ENCODE results near the gene PRKG1.

The PRKG1 gene

DNA sequence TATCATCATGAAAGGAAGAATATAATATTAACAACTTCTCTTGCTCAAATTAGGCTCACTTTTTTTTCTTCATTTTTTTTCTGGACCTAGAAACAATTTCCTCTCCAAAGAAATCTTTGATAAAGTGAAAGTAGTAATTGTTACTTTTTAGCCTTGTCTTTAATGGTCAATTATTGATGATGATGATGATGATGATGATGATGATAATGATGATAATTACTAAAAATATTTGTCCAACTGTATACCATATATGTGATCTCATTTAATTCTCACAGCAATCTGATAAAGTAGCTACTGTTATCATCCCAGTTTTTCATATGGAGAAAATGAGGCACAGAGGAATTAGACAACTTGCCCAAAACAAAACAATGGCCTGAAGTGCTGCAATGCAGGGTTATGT, 12.8 kb downstream of the PRKG1 start:
- no peaks in the 10 kb centered on the region for H3K9me3 Mint-ChIP-seq
- no peaks in the 10 kb centered on the region for H3K27me3 Mint-ChIP-seq
- H3K4me3 Mint-ChIP-seq = no peak overlapping the region
- DNase-seq (no peak), ATAC-seq (no peak)
- H3K27ac Mint-ChIP-seq = no peak overlapping the region
- H3K4me1 Mint-ChIP-seq = no peaks in the 10 kb centered on the region

GRCh38 chr10:51090190-51090589, 15.9 kb downstream of the PRKG1 start:
- Mint-ChIP-seq H3K27me3 (no peaks in the 10 kb centered on the region), H3K4me1 (no peaks in the 10 kb centered on the region), H3K4me3 (no peak overlapping the region), H3K27ac (no peak overlapping the region), H3K9me3 (no peaks in the 10 kb centered on the region)
- ATAC-seq = no peak
- DNase-seq = no peak

DNA sequence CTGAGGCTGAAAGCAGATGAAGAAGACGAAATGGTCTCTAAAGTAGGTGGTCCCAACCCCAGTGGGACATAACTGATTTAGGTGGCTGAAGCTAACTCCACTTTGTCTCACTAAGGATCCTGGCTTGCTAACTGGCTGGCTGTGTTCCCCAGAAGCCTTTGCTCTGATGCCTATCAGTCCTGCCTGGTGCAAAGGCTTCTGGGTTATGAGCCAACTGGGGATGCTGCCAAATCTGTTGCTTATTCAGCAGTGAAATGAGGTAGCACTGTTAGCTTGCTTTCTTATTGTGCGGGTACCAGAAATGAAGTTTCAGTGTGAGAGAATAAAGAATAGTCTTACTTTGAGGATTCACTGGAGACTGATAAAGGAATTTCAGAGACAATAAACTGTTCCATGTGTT, 18.1 kb downstream of the PRKG1 start:
- H3K4me3 Mint-ChIP-seq = no peak overlapping the region

GRCh38 chr10:51095444-51095843, 21.2 kb downstream of the PRKG1 start:
- Mint-ChIP-seq H3K27ac (no peak overlapping the region), H3K27me3 (no peaks in the 10 kb centered on the region), H3K4me1 (no peaks in the 10 kb centered on the region), H3K9me3 (no peaks in the 10 kb centered on the region), H3K4me3 (no peak overlapping the region)
- DNase-seq (no peak), ATAC-seq (no peak)

More for the DNA sequence above, 18.1 kb downstream of the PRKG1 start:
- ATAC-seq = no peak
- H3K4me1 Mint-ChIP-seq = no peaks in the 10 kb centered on the region
- DNase-seq = no peak
- no peaks in the 10 kb centered on the region for H3K9me3 Mint-ChIP-seq
- H3K27me3 Mint-ChIP-seq = no peaks in the 10 kb centered on the region
- no peak overlapping the region for H3K27ac Mint-ChIP-seq

DNA sequence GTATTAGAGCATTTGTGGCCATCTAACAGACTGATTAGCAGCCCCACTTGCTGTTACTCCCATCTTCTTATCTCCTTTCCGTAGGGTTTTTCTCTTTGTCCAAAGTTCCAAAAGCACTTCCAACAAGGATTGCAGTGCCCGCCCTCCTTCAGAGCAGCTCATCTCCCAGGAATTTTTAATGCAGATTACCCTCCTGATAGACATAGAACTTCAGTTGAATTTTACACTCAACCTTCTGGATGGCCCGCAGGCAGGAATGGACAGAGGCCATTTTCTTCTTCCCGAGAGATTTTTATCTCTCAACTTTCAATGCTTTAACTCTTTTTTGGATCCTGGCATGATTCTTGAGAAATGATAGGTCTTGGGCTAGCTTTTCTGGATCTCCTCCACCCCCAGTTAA, 23.3 kb downstream of the PRKG1 start:
- H3K27ac Mint-ChIP-seq = no peak overlapping the region

GRCh38 chr10:51100221-51100620, 25.9 kb downstream of the PRKG1 start:
- Mint-ChIP-seq H3K27ac (no peak overlapping the region), H3K9me3 (no peaks in the 10 kb centered on the region), H3K4me3 (no peak overlapping the region), H3K27me3 (no peaks in the 10 kb centered on the region), H3K4me1 (no peaks in the 10 kb centered on the region)
- no peak for ATAC-seq
- DNase-seq = no peak

More for the DNA sequence above, 23.3 kb downstream of the PRKG1 start:
- Mint-ChIP-seq H3K9me3 (no peaks in the 10 kb centered on the region), H3K4me1 (no peaks in the 10 kb centered on the region), H3K4me3 (no peak overlapping the region), H3K27me3 (no peaks in the 10 kb centered on the region)
- DNase-seq (no peak), ATAC-seq (no peak)

- Mint-ChIP-seq H3K4me1 (no peaks in the 10 kb centered on the region), H3K27me3 (no peaks in the 10 kb centered on the region), H3K4me3 (no peak overlapping the region), H3K27ac (no peak overlapping the region), H3K9me3 (no peaks in the 10 kb centered on the region)
- DNase-seq = no peak
- no peak for ATAC-seq
Observed at GRCh38 chr10:51103554-51104217, 29.4 kb downstream of the PRKG1 start.

DNA sequence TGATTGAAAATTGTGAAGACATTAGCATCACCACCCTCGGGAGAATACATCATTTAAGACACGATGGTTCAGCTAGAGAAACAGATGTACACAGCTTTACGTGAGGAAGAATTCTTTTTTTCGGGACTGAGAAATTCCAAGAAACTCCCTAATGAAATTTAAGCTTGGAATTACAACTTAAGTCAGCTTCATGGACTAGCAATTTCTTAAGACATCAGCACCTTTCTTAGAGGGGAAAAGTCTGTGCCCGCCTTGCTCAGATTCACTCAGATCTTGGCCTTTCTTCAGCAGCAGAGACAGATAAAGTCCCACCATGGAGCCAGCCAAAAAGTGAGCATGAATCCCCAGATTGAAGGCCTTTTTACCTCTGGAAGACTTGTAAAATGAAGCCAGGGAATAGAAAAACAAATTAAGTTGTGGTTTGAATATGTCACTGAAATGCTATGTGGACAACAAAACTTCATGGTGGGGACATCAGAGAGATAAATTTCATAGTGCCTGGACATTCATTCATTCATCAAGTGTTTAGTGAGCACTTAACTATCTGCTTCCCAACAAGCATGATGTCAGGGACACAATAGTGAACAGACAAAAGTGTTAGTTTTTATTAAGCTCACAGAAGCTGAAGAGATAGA, 32.1 kb downstream of the PRKG1 start:
- Mint-ChIP-seq H3K27me3 (no peaks in the 10 kb centered on the region), H3K4me1 (no peaks in the 10 kb centered on the region), H3K9me3 (no peaks in the 10 kb centered on the region), H3K27ac (no peak overlapping the region), H3K4me3 (no peak overlapping the region)
- ATAC-seq = no peak
- DNase-seq = no peak

DNA sequence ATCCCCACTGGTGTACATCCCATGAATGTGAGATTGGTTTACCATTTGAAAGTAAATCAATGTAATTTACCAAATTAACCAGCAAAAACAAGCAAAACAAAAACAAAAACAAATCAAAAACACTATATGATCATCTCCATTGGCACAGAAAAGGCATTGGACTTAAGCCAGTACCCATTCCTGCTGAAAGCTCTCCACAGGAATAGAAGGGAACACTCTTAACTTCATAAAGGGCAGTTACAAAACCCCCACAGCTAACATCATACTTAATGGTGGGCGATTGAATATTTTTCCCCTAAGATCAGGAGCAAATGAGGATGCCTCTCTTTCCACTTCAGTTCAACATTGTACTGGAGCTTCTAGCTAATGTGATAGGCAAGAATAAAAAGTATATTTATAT, 34.1 kb downstream of the PRKG1 start:
- DNase-seq (no peak), ATAC-seq (no peak)
- Mint-ChIP-seq H3K9me3 (no peaks in the 10 kb centered on the region), H3K27ac (no peak overlapping the region), H3K27me3 (no peaks in the 10 kb centered on the region), H3K4me3 (no peak overlapping the region), H3K4me1 (no peaks in the 10 kb centered on the region)

- no peak for ATAC-seq
- no peaks in the 10 kb centered on the region for H3K9me3 Mint-ChIP-seq
- no peaks in the 10 kb centered on the region for H3K27me3 Mint-ChIP-seq
- no peak for DNase-seq
- H3K4me3 Mint-ChIP-seq = no peak overlapping the region
- no peak overlapping the region for H3K27ac Mint-ChIP-seq
- H3K4me1 Mint-ChIP-seq = no peaks in the 10 kb centered on the region
Observed at GRCh38 chr10:51109801-51110533, 35.7 kb downstream of the PRKG1 start.

DNA sequence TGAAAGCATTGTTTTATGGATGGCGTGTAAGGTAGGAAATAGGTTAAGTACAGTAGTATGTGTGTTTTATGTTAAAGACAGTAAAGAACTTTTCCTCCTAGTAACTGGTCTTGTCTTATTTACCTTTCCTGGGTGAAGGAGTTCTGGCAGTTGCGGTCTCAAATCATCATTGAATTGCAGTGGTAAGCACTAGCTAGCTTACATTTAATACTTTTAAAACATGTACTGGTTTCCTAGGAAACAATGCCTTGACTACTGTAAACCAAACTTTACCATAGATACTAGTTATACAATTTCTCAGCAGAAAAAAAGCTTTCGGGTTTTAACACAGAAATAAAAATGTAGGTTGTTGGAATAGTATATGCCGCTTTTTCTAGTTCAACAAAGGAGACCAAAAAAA, 37.7 kb downstream of the PRKG1 start:
- no peaks in the 10 kb centered on the region for H3K9me3 Mint-ChIP-seq
- no peak overlapping the region for H3K27ac Mint-ChIP-seq
- no peaks in the 10 kb centered on the region for H3K27me3 Mint-ChIP-seq
- H3K4me3 Mint-ChIP-seq = no peak overlapping the region
- DNase-seq (no peak), ATAC-seq (no peak)
- no peaks in the 10 kb centered on the region for H3K4me1 Mint-ChIP-seq

DNA sequence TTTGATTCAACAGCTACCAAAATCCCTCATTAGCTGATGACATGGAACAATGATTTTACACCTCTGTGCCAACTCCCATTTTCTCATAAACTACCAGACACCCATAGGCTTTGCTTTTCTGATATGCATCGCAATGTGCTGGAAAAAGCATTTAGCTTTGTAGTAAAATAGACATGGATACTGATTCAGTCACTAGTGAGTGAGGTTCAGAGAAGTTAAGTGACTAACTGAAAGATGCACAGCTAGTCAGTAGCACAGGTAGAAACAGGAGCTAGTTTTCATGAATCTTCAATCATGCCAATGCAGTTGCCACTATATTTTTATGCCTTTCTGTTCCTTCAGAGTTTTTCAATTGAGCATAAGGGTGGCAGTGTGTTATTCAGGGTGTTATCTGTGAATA, 38.7 kb downstream of the PRKG1 start:
- Mint-ChIP-seq H3K27me3 (no peaks in the 10 kb centered on the region), H3K4me1 (no peaks in the 10 kb centered on the region), H3K9me3 (no peaks in the 10 kb centered on the region), H3K27ac (no peak overlapping the region), H3K4me3 (no peak overlapping the region)
- no peak for ATAC-seq
- no peak for DNase-seq

GRCh38 chr10:51117053-51117660, 42.9 kb downstream of the PRKG1 start:
- H3K27me3 Mint-ChIP-seq = no peaks in the 10 kb centered on the region
- DNase-seq = no peak
- H3K4me1 Mint-ChIP-seq = no peaks in the 10 kb centered on the region
- no peak for ATAC-seq
- no peak overlapping the region for H3K27ac Mint-ChIP-seq
- no peaks in the 10 kb centered on the region for H3K9me3 Mint-ChIP-seq
- no peak overlapping the region for H3K4me3 Mint-ChIP-seq

GRCh38 chr10:51117794-51118193, 43.5 kb downstream of the PRKG1 start:
- Mint-ChIP-seq H3K4me3 (no peak overlapping the region), H3K27me3 (no peaks in the 10 kb centered on the region), H3K27ac (no peak overlapping the region), H3K4me1 (no peaks in the 10 kb centered on the region), H3K9me3 (no peaks in the 10 kb centered on the region)
- ATAC-seq (no peak), DNase-seq (no peak)

DNA sequence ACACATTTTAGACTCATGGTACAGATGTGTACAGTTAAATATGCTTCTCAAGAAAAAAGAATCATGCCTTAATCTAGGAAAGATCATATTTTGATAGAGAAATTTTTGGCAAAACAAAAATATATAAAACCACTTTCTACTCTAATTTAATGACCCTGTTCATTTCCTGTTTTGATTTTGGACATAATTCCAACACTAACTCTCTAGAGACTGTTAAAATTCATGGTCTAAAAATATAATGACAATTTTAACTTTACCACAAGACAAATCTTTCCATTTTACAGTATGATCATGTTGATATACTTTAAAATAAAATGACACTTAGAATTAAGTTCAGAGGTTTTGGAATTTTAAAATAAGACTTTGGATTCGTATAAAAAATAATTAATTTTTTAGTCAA, 45.2 kb downstream of the PRKG1 start:
- DNase-seq (no peak), ATAC-seq (no peak)
- H3K4me1 Mint-ChIP-seq = no peaks in the 10 kb centered on the region
- H3K4me3 Mint-ChIP-seq = no peak overlapping the region
- no peaks in the 10 kb centered on the region for H3K9me3 Mint-ChIP-seq
- H3K27me3 Mint-ChIP-seq = no peaks in the 10 kb centered on the region
- H3K27ac Mint-ChIP-seq = no peak overlapping the region

GRCh38 chr10:51121861-51122260, 47.6 kb downstream of the PRKG1 start:
- ATAC-seq (no peak), DNase-seq (no peak)
- no peaks in the 10 kb centered on the region for H3K27me3 Mint-ChIP-seq
- no peaks in the 10 kb centered on the region for H3K9me3 Mint-ChIP-seq
- no peaks in the 10 kb centered on the region for H3K4me1 Mint-ChIP-seq
- no peak overlapping the region for H3K4me3 Mint-ChIP-seq
- no peak overlapping the region for H3K27ac Mint-ChIP-seq

All from stimulated activated naive CD8-positive, alpha-beta T cell treated with anti-CD3 and anti-CD28 coated beads, Interleukin-15, amount 100 ng/mL, for 72 hours (primary cell).